DLD1 (cell line): Measurements from ENCODE around the gene UBASH3A.
"Not testable (repeated sequence)": the region's sequence is repeated elsewhere in the genome, so short reads cannot be mapped to it uniquely, and the experiment has no call there.

Experiments used
- in situ Hi-C: cut with HindIII; loops from 2 replicates; pipeline ENCODE4 v1.10.0; 2017; ENCODE audit warnings: low sequenced_read_pairs

Gene UBASH3A

GRCh38 chr21:42463861-42464515, 60.3 kb downstream of the UBASH3A start:
- in situ Hi-C loops, result no loop called here

- in situ Hi-C loops, result no loop called here
Observed at GRCh38 chr21:42465008-42465802, 61.5 kb downstream of the UBASH3A start.

DNA sequence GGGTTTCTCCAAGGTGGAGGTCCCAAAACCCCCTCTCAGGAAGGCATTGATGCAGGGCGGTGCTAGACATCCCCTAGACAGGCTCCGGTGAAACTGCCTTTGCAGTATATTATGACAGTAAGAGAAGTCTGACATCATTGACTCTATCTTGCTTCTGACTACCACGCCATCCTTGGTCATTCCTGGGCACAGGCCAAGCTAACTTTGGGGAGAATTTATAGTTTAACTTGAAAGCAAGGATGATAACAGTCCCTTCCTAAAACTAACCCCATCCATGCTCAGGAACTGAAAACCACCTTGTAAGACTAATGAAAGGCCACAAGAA, 62.1 kb downstream of the UBASH3A start:
- in situ Hi-C loops, result no loop called here

GRCh38 chr21:42466700-42467099, 63.0 kb downstream of the UBASH3A start:
- in situ Hi-C loops, result no loop called here

- in situ Hi-C loops, result no loop called here
Observed at GRCh38 chr21:42467140-42467983, 63.7 kb downstream of the UBASH3A start.

DNA sequence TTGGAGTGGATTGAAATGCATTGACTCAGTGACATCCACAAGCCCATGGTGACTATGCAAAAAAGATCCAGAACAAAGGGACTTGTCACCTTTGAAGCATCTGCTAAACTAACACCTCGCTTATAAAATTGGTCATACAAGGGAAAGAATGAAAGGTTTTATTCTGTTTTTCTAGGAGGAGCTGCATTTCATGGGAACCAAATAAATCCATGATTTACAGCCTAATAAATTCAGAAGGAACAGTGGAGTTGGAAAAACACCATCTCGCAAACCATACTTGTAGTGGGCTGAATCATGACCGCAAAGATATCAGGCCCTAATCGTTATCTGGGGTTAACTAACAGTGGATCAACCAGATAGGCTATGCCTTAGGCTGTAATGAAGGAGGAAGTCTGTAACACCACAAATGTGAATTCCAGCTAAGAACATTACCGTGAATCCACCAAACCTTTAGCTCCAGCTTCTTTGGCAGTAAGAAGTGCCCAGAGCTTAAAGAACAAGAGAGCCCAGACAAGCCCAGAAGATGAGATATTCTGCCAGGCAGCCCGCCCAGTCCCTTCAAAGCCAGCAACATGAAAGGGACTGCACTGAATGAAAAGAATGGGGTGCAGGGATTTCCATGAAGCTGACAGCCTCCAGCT, 64.9 kb downstream of the UBASH3A start:
- in situ Hi-C loops, result no loop called here

DNA sequence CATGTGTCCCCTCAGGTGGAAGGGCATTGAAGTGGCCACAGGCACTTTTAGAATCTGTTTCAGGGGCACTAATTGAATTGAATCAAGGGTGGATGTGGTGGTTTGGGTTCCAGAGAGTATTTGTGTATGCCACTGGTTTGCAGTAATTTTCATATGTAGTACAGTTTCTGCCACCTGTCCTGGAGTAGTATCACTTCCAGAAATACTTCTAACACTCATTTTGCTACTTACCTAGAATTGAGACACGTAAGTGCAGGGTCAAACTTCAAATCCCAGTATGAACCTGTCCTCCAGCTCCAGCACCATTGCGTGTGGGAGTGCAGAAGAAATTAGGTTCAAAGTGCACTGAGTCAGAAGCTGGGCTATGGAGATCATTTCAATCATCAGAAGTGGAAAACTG, 65.6 kb downstream of the UBASH3A start:
- in situ Hi-C loops, result no loop called here

DNA sequence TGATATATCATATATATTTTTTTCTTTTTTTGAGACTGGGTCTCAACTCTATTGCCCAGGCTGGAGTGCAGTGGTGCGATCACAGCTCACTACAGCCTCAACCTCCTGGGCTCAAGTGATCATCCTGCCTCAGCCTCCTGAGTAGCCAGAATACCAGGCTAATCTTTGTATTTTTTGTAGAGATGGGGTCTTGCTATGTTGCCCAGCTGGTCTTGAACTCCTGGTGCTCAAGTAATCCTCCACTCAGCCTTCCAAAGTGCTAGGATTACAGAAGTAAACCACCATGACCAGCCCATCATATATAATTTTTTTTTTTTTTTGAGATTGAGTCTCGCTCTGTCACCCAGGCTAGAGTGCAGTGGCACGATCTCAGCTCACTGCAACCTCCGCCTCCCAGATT, 66.0 kb downstream of the UBASH3A start:
- in situ Hi-C loops, result not testable (repeated sequence)

- in situ Hi-C loops, result no loop called here
Observed at GRCh38 chr21:42471206-42471605, 67.5 kb downstream of the UBASH3A start.

- in situ Hi-C loops, result no loop called here
Observed at GRCh38 chr21:42471716-42472330, 68.1 kb downstream of the UBASH3A start.

GRCh38 chr21:42472521-42472920, 68.8 kb downstream of the UBASH3A start:
- in situ Hi-C loops, result no loop called here

DNA sequence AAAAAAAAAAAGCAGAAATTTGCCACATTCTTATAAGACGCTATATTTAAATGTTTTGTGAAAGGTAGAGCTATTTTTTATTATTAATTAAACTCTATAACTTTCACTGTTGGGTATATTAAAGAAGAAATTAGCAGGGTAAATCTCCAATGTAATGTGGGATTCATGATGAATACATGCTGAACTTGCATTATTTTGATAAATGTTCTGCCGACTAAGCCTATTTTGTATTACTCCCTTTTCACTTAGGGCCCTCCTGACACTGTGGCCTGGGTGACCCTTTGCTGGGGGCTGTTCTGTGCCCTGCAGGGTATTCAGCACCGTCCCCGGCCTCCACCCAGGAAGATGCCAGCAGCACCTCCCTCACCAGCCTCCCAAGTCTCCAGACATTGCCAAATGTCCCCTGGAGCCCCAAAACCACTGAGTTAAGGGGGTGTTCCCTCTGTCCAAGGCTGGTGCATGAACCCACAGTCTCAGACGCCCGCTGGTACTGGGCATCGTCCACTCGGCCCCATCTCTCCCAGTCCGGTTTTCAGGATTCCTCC, 69.9 kb downstream of the UBASH3A start:
- in situ Hi-C loops, result no loop called here

DNA sequence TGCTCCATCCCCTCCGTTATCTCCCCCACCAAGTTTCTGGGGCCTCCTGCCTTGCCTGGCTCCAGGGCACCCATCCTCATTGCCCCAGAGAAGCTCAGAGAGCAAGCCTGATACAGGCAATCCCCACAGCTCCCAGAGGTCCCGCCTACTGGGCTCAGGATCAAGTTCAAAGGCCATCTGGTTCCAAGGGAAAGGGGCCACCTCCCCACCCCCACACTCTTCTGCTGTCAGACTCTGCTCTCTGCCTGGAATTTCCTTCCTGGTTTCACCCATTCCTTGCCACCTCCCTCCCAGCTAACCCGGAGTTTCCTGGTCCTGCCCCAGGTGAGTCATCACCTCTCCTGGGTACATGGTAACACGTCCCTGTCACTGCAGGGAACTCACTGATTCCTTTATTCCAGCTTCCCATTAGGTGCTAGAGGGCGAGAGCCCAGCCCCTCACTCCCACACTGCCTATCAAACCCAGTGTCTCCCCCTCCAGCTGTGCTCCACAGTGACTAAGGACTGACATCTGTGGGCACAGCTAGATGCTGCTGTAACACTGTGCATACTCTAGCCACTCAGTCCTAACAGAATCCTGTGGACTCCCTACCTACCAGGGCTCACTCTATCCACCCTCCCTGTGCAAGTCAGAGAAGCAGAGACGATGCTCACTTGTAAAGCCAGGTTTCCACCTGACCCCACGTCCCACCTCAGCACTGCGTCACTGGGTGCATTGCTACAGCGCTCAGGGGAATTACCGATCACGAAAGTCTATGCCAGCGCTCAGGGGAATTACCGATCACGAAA, 70.5 kb downstream of the UBASH3A start:
- in situ Hi-C loops, result no loop called here

GRCh38 chr21:42475036-42475435, 71.3 kb downstream of the UBASH3A start:
- in situ Hi-C loops, result no loop called here

- in situ Hi-C loops, result no loop called here
Observed at GRCh38 chr21:42475526-42476387, 72.1 kb downstream of the UBASH3A start.

GRCh38 chr21:42476388-42477331, 73.0 kb downstream of the UBASH3A start:
- in situ Hi-C loops, result no loop called here

DNA sequence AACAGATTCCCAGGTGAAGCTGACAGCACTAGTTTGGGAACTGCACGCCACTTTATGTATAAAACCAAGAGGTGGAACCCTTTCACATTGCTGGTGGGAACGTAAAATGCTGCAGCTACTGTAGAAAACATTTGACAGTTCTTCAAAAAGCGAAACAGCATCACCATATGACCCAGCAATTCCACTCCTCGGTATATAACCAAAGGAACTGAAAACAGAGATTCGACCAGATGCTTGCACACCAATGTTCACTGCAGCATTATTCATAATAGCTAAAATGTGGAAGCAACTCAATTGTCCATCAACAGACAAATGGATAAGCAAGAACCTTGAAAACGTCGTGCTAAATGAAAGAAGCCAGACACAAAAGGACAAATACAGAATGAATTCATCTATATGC, 74.8 kb downstream of the UBASH3A start:
- in situ Hi-C loops, result no loop called here

DNA sequence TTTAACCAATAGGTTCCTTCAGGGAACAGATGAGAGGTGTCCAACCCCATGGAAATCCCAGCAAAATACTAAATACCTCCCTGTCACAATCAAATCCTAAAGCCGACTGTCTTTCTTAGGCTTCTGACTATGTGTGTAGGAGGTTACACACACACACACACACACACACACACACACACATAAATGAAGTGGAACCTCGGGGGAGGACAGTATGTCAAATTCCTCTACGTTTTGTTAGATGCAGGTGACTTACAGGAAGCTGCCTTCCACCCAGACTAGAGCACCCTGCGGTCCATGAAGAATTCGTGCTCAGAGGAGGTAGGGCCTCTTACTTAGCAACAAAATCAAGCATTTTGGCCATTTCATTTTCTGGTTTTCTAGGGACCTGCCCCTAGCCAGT, 75.9 kb downstream of the UBASH3A start:
- in situ Hi-C loops, result no loop called here
